GM20000 (cell line): ENCODE results near the gene EFHC1.

Experiments
- DNase-seq: peaks from one replicate; pipeline ENCODE4 v3.0.0; 2012; ENCODE audit warnings: low spot score
- CTCF ChIP-seq: IDR thresholded peaks from 2 replicates; pipeline ENCODE4 v1.5.1; 2012; ENCODE audit warnings: mild to moderate bottlenecking, control low read depth; ENCODE audit errors: extremely low read depth, missing control alignments

Gene EFHC1

GRCh38 chr6:52546678-52547077, 126.5 kb downstream of the EFHC1 start:
- no peak for TF ChIP-seq CTCF
- peak; percentile 51 for DNase-seq

- DNase-seq, result no peak
- no peak for TF ChIP-seq CTCF
Observed at GRCh38 chr6:52547647-52548352, 127.7 kb downstream of the EFHC1 start.

- no peak for DNase-seq
- no peak for TF ChIP-seq CTCF
Observed at GRCh38 chr6:52548353-52548713, 128.2 kb downstream of the EFHC1 start.

GRCh38 chr6:52548999-52549398, 128.9 kb downstream of the EFHC1 start:
- DNase-seq, result no peak
- no peak for TF ChIP-seq CTCF

GRCh38 chr6:52549428-52549827, 129.3 kb downstream of the EFHC1 start:
- TF ChIP-seq CTCF, result no peak
- no peak for DNase-seq

- TF ChIP-seq CTCF, result no peak
- no peak for DNase-seq
Observed at GRCh38 chr6:52550014-52550575, 130.0 kb downstream of the EFHC1 start.

GRCh38 chr6:52550870-52551269, 130.7 kb downstream of the EFHC1 start:
- DNase-seq, result no peak
- no peak for TF ChIP-seq CTCF
